SK-N-SH (cell line): ENCODE measurements around the gene GPR39.

Experiments
- CTCF ChIP-seq: fragments of 200-600 bp; sonication (generic); IDR thresholded peaks from 2 replicates; pipeline ENCODE4 v1.6.1; 2017; ENCODE audit warnings: antibody characterized with exemption, mild to moderate bottlenecking, moderate library complexity
- EP300 ChIP-seq, 2 experiments: IDR thresholded peaks; 2 replicates each; pipeline versions ENCODE4 v1.4.0 to v1.6.1; 2012; ENCODE audit warnings: borderline replicate concordance in 1 of 2, low read depth in 1 of 2, low read length in 1 of 2
- EZH2phosphoT487 ChIP-seq: fragments of 200-600 bp; sonication (generic); IDR thresholded peaks from 2 replicates; pipeline ENCODE4 v1.6.1; 2017; ENCODE audit warnings: low read depth, mixed run types, mild to moderate bottlenecking, antibody characterized with exemption, moderate library complexity, borderline replicate concordance
- POLR2AphosphoS5 ChIP-seq: IDR thresholded peaks from 2 replicates; pipeline ENCODE4 v1.6.1; 2012; ENCODE audit warnings: low read depth, low read length
- RFX5 ChIP-seq: IDR thresholded peaks from 2 replicates; pipeline ENCODE4 v1.6.1; 2012; ENCODE audit warnings: mild to moderate bottlenecking, improper control_type of control experiment, low read length
- TAF1 ChIP-seq: IDR thresholded peaks from 2 replicates; pipeline ENCODE4 v1.6.1; 2012; ENCODE audit warnings: low read depth, mild to moderate bottlenecking, low read length, moderate library complexity, borderline replicate concordance
- TCF12 ChIP-seq: IDR thresholded peaks from 2 replicates; pipeline ENCODE4 v1.4.0; 2012
- TF ChIP-seq, protein P1 (sequence below): IDR thresholded peaks from 2 replicates; pipeline ENCODE4 v1.6.1; 2012; ENCODE audit warnings: mild to moderate bottlenecking, low read depth, low read length, moderate library complexity
- TF ChIP-seq, protein P2 (sequence below): IDR thresholded peaks from 2 replicates; pipeline ENCODE4 v1.4.0; 2012; ENCODE audit warnings: low read depth, borderline replicate concordance
- TF ChIP-seq, protein P3 (sequence below): IDR thresholded peaks from 2 replicates; pipeline ENCODE4 v1.4.0; 2012; ENCODE audit warnings: low read depth

DNA sequence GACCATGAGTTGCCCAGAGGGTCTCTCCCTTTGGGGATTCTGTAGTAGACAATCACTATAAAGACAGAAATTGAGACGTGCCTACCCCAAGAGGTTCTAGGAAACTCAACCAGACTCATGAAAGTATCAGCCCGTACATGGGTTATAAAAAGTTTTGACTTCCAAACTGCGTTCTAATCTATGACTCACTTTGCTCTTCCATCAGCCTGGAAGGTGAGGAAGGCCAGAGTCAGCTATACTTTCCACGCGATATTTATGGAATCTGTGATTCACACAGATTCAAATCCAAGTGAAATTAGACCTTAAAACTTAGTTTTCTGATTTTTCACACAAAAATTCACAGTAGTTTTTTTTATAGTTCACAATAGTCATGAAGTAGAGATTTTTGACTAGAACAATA is 261.1 kb downstream of the GPR39 start:
- no peak for TF ChIP-seq CTCF
- peak; percentile 76 for TF ChIP-seq TCF12
- TF ChIP-seq, protein P1, sequence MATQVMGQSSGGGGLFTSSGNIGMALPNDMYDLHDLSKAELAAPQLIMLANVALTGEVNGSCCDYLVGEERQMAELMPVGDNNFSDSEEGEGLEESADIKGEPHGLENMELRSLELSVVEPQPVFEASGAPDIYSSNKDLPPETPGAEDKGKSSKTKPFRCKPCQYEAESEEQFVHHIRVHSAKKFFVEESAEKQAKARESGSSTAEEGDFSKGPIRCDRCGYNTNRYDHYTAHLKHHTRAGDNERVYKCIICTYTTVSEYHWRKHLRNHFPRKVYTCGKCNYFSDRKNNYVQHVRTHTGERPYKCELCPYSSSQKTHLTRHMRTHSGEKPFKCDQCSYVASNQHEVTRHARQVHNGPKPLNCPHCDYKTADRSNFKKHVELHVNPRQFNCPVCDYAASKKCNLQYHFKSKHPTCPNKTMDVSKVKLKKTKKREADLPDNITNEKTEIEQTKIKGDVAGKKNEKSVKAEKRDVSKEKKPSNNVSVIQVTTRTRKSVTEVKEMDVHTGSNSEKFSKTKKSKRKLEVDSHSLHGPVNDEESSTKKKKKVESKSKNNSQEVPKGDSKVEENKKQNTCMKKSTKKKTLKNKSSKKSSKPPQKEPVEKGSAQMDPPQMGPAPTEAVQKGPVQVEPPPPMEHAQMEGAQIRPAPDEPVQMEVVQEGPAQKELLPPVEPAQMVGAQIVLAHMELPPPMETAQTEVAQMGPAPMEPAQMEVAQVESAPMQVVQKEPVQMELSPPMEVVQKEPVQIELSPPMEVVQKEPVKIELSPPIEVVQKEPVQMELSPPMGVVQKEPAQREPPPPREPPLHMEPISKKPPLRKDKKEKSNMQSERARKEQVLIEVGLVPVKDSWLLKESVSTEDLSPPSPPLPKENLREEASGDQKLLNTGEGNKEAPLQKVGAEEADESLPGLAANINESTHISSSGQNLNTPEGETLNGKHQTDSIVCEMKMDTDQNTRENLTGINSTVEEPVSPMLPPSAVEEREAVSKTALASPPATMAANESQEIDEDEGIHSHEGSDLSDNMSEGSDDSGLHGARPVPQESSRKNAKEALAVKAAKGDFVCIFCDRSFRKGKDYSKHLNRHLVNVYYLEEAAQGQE, result no peak
- TF ChIP-seq, protein P2, sequence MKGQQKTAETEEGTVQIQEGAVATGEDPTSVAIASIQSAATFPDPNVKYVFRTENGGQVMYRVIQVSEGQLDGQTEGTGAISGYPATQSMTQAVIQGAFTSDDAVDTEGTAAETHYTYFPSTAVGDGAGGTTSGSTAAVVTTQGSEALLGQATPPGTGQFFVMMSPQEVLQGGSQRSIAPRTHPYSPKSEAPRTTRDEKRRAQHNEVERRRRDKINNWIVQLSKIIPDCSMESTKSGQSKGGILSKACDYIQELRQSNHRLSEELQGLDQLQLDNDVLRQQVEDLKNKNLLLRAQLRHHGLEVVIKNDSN, result no peak
- no peak for TF ChIP-seq POLR2AphosphoS5
- TF ChIP-seq, protein P3, sequence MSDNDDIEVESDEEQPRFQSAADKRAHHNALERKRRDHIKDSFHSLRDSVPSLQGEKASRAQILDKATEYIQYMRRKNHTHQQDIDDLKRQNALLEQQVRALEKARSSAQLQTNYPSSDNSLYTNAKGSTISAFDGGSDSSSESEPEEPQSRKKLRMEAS, result no peak
- no peak for TF ChIP-seq RFX5
- TF ChIP-seq EZH2phosphoT487, result no peak
- TF ChIP-seq EP300 (IDR thresholded peaks at IDR 0.05; ENCODE audit: borderline replicate concordance in 1 of 2, low read depth in 1 of 2, low read length in 1 of 2), result peak in 1 of 2 experiments; percentile 28; a peak in 1 of 4 replicates
- TF ChIP-seq TAF1, result no peak
